ENCODE data around the gene MPDZ. TPM values are rescaled to one million over a fixed set of nuclear protein-coding genes. Genes with fewer than 3 reads are reported as not detected.

MPDZ gene
- total RNA-seq, 1 experiment from 2014 or later, result 16.6 TPM

GRCh38 chr9:13088720-13089427 is 190.6 kb downstream of the MPDZ start:
- no TSS peak for BruUV-seq (replicated peaks)
- in situ Hi-C loops (cut with HindIII; ENCODE audit: low pct_unique_long_range_greater_than_20kb, low sequenced_read_pairs), result no loop called here

GRCh38 chr9:13083963-13084528 is 195.4 kb downstream of the MPDZ start:
- no peaks in the 10 kb centered on the region for H3K4me1 ChIP-seq (ENCODE audit: control insufficient read depth, insufficient read depth, low read length)
- intact Hi-C loops (cut with micrococcal nuclease; ENCODE audit: unreplicated experiment), result no loop called here
- DNase-seq (ENCODE audit: low read depth, low spot score), result no peak
- no peaks in the 10 kb centered on the region for H3K9me3 ChIP-seq (ENCODE audit: control insufficient read depth, insufficient read depth, low read depth, low read length)
- no TSS peak for BruUV-seq (replicated peaks)
- no peaks in the 10 kb centered on the region for H3K36me3 ChIP-seq (ENCODE audit: control insufficient read depth, insufficient read depth, low read length)
- ChIA-PET POLR2A (no interaction called here), CTCF (no interaction called here)
- no peak overlapping the region for H3K4me3 ChIP-seq (ENCODE audit: low read depth in 2 of 2, low read length in 2 of 2)
- no peak for ATAC-seq
- no peak overlapping the region for H3K27ac ChIP-seq (ENCODE audit: low read length)
- H3K27me3 ChIP-seq (ENCODE audit: control insufficient read depth, insufficient read depth, low read length), result no peaks in the 10 kb centered on the region
- TF ChIP-seq SIN3A (IDR thresholded peaks at IDR 0.05; ENCODE audit: borderline replicate concordance, insufficient read depth, low read depth, low read length), result no peak
- TF ChIP-seq REST (IDR thresholded peaks at IDR 0.05; ENCODE audit: insufficient read depth in 1 of 2, low read depth in 2 of 2, low read length in 1 of 2), result no peak
- TF ChIP-seq CTCF (IDR thresholded peaks at IDR 0.05), result no peak
- TF ChIP-seq TCF7L2 (IDR thresholded peaks at IDR 0.05; ENCODE audit: low read depth, low read length), result no peak
- TF ChIP-seq POLR2AphosphoS5 (IDR thresholded peaks at IDR 0.05; ENCODE audit: low read depth, low read length), result no peak
- in situ Hi-C loops (cut with HindIII; ENCODE audit: low pct_unique_long_range_greater_than_20kb, low sequenced_read_pairs), result no loop called here

More at GRCh38 chr9:13088720-13089427, 190.6 kb downstream of the MPDZ start:
- H3K27ac ChIP-seq (ENCODE audit: low read length), result no peak overlapping the region
- intact Hi-C loops (cut with micrococcal nuclease; ENCODE audit: unreplicated experiment), result loop anchor here (2.0 to 5.0 kb wide), 2 partner anchors 54 to 372 kb away; no protein-coding TSS in a partner anchor
- ATAC-seq (peak; percentile 63), DNase-seq (ENCODE audit: low read depth, low spot score) (peak; percentile 17)
- no peaks in the 10 kb centered on the region for H3K36me3 ChIP-seq (ENCODE audit: control insufficient read depth, insufficient read depth, low read length)
- H3K27me3 ChIP-seq (ENCODE audit: control insufficient read depth, insufficient read depth, low read length), result no peaks in the 10 kb centered on the region
- peak; percentile 57 for TF ChIP-seq CTCF (IDR thresholded peaks at IDR 0.05)
- TF ChIP-seq POLR2AphosphoS5 (IDR thresholded peaks at IDR 0.05; ENCODE audit: low read depth, low read length), result no peak
- ChIA-PET CTCF (interaction anchor here (0.6 to 0.7 kb wide), 3 partner anchors 52 to 369 kb away, joined by 3 to 9 read pairs (median 4); no protein-coding TSS in a partner anchor), POLR2A (no interaction called here)
- no peaks in the 10 kb centered on the region for H3K4me1 ChIP-seq (ENCODE audit: control insufficient read depth, insufficient read depth, low read length)
- H3K4me3 ChIP-seq (ENCODE audit: low read depth in 2 of 2, low read length in 2 of 2), result no peak overlapping the region
- no peaks in the 10 kb centered on the region for H3K9me3 ChIP-seq (ENCODE audit: control insufficient read depth, insufficient read depth, low read depth, low read length)
